ENCODE measurements around the gene NCMAP.

DNA sequence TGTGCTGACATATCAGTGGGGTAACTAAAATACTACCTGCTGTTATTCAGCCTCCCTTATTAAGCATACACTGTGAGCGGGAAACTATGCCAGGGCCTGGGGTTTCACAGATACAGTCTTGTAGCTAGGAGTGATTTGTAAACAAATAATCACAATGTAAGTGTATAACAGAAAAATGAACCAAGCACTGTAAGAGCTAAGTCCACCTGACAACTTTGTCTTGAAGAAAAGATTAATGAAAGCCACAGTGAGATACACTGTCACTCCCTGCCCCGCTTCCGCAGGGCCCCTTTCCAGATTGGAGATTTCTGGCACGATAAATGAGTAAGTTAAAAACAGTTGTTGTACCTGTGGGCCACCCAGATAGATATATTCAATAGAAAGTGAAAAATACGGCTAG, 48.5 kb upstream of the NCMAP start:
- TF ChIP-seq, protein P1, sequence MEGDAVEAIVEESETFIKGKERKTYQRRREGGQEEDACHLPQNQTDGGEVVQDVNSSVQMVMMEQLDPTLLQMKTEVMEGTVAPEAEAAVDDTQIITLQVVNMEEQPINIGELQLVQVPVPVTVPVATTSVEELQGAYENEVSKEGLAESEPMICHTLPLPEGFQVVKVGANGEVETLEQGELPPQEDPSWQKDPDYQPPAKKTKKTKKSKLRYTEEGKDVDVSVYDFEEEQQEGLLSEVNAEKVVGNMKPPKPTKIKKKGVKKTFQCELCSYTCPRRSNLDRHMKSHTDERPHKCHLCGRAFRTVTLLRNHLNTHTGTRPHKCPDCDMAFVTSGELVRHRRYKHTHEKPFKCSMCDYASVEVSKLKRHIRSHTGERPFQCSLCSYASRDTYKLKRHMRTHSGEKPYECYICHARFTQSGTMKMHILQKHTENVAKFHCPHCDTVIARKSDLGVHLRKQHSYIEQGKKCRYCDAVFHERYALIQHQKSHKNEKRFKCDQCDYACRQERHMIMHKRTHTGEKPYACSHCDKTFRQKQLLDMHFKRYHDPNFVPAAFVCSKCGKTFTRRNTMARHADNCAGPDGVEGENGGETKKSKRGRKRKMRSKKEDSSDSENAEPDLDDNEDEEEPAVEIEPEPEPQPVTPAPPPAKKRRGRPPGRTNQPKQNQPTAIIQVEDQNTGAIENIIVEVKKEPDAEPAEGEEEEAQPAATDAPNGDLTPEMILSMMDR (conservative IDR thresholded peaks at IDR 0.05; ENCODE audit: low read depth in 2 of 2): no peak
- TF ChIP-seq EZH2phosphoT487 (IDR thresholded peaks at IDR 0.05; ENCODE audit: unreplicated experiment): no peak
- TF ChIP-seq REST (IDR thresholded peaks at IDR 0.05; ENCODE audit: unreplicated experiment): no peak
- TF ChIP-seq EZH2 (IDR thresholded peaks at IDR 0.05; ENCODE audit: low read depth, unreplicated experiment): no peak
- no peak for TF ChIP-seq CREB1 (CRISPR knock-in tag; IDR thresholded peaks at IDR 0.05; ENCODE audit: low read depth)
- no peak for TF ChIP-seq POLR2AphosphoS5 (IDR thresholded peaks at IDR 0.05; ENCODE audit: low read depth)
- no peak for TF ChIP-seq ZNF331 (CRISPR knock-in tag; IDR thresholded peaks at IDR 0.05; ENCODE audit: low read depth)
- TF ChIP-seq JUNB (IDR thresholded peaks at IDR 0.05; ENCODE audit: unreplicated experiment): no peak
- TF ChIP-seq ZNF462 (CRISPR knock-in tag; IDR thresholded peaks at IDR 0.05): no peak
- no peak for TF ChIP-seq ZNF114 (CRISPR knock-in tag; IDR thresholded peaks at IDR 0.05)
- no peak for TF ChIP-seq NANOG (IDR thresholded peaks at IDR 0.05; ENCODE audit: borderline replicate concordance)

Data from GM23338 (cell line).